Peyer's patch (tissue), 4 donors: Measurements from ENCODE around the gene RCBTB2.

Source experiments
- POLR2A ChIP-seq, 2 donors: fragments of 450-650 bp; IDR thresholded peaks; one replicate each; pipeline ENCODE4 v1.5.1; 2017; ENCODE audit warnings: antibody characterized with exemption in 2 of 2, mild to moderate bottlenecking in 2 of 2, moderate library complexity in 2 of 2
- TF ChIP-seq, protein P1 (sequence below), 6 experiments: fragments of 450-650 bp in 4 of 6; fragments of 200-600 bp in 2 of 6; sonication (generic) in 1 of 6; IDR thresholded peaks; one replicate each; pipeline ENCODE4 v1.5.1; 2017 to 2019; ENCODE audit warnings: antibody characterized with exemption in 6 of 6, mild to moderate bottlenecking in 3 of 6, moderate library complexity in 1 of 6

DNA sequence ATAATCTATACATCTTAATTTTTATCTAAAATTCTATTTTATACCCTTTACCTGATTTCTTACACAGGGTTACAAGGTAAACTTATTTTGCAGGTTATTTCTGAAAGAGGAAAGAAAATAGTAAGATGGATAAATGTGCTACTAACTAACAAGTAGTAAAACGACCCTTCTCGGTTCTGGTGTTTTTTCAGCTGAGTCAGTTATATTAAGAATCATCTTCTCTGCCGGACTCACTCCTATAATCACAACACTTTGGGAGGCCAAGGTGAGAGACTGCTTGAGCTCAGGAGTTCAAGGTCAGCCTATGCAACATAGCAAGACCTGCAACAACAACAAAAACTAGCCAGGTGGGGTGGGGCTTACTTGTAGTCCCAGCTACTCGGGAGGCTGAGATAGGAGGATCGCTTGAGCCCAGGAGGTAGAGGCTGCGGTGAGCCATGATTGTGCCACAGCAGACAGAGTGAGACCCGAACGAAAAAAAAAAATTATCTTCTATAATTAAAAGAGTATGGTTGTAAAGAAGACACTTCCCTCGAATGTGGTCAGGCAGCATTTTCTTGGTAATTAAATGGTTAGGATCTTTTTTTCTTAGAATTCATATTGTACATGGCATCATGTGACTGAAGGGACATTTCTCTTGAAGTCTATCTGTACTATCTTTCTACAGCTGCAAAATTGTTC lies 27.9 kb upstream of the RCBTB2 start:
- TF ChIP-seq, protein P1, sequence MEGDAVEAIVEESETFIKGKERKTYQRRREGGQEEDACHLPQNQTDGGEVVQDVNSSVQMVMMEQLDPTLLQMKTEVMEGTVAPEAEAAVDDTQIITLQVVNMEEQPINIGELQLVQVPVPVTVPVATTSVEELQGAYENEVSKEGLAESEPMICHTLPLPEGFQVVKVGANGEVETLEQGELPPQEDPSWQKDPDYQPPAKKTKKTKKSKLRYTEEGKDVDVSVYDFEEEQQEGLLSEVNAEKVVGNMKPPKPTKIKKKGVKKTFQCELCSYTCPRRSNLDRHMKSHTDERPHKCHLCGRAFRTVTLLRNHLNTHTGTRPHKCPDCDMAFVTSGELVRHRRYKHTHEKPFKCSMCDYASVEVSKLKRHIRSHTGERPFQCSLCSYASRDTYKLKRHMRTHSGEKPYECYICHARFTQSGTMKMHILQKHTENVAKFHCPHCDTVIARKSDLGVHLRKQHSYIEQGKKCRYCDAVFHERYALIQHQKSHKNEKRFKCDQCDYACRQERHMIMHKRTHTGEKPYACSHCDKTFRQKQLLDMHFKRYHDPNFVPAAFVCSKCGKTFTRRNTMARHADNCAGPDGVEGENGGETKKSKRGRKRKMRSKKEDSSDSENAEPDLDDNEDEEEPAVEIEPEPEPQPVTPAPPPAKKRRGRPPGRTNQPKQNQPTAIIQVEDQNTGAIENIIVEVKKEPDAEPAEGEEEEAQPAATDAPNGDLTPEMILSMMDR (IDR thresholded peaks at IDR 0.05), result no peak
- TF ChIP-seq POLR2A (IDR thresholded peaks at IDR 0.05), result no peak
